K562 (cell line): ENCODE results near the gene ARFGEF2. TPM values are rescaled to one million over a fixed set of nuclear protein-coding genes. Genes with fewer than 3 reads are reported as not detected.
"Not testable (repeated sequence)": the region's sequence is repeated elsewhere in the genome, so short reads cannot be mapped to it uniquely, and the experiment has no call there.

Experiments used
- ATAC-seq: fragments of 200-7000 bp; cut with Tn5 transposase; 3 replicates; pipeline ENCODE4 v1.9.1; 2020; ENCODE audit warnings: moderate library complexity
- BruUV-seq: library from RNA; stranded (reverse); fragments of 400-500 nt; replicated peaks from 2 replicates; lab custom pipeline; 2021; lab: Mats Ljungman, UMichigan
- CTCF ChIA-PET: fragments of 300-600 bp; formaldehyde crosslinking; extraction: SDS; loops from one replicate; lab custom pipeline; 2021; ENCODE audit warnings: low intra/inter-chr PET ratio; lab: Yijun Ruan, JAX
- POLR2A ChIA-PET: fragments of 300-600, 350-650 bp; sonication (Branson Sonifier 250); formaldehyde crosslinking; extraction: SDS; loops from one replicate; lab custom pipeline; 2021; ENCODE audit warnings: antibody characterized with exemption, inconsistent platforms; lab: Yijun Ruan, JAX
- DNase-seq, 4 experiments: peaks; one replicate each; pipeline versions ENCODE4 v3.0.0 to v3.0.0-alpha.2; 2011 to 2018; ENCODE audit warnings: low spot score in 3 of 4, mixed read lengths in 3 of 4; ENCODE audit errors: extremely low read depth in 1 of 4
- FAIRE-seq: peaks from 2 replicates; lab custom pipeline; 2011; peaks lifted over from hg19 to GRCh38; lab: Jason Lieb, UNC
- H2AFZ ChIP-seq: 2 replicates; pipeline ENCODE4 v1.6.0; 2011; ENCODE audit warnings: low read depth, low read length, control low read depth, inconsistent platforms
- H3K27ac ChIP-seq: fragments of 200-600 bp; 3 replicates; pipeline ENCODE4 v1.8.0; 2011; ENCODE audit warnings: low read depth, mild to moderate bottlenecking, control low read depth, inconsistent platforms, low read length, moderate library complexity, mixed read lengths; ENCODE audit errors: extremely low read depth
- H3K27me3 ChIP-seq, 2 experiments: fragments of 300-600 bp in 1 of 2; 2 replicates in 1 of 2; 3 replicates in 1 of 2; pipeline versions ENCODE4 v1.6.0 to v1.8.0; 2011; ENCODE audit warnings: inconsistent platforms in 2 of 2, low read length in 2 of 2, mild to moderate bottlenecking in 1 of 2, mixed read lengths in 1 of 2, moderate library complexity in 1 of 2; ENCODE audit not compliant: control insufficient read depth in 2 of 2, insufficient read depth in 2 of 2
- H3K36me3 ChIP-seq: fragments of 300-600 bp; 3 replicates; pipeline ENCODE4 v1.8.0; 2011; ENCODE audit warnings: mild to moderate bottlenecking, low read length, inconsistent platforms; ENCODE audit not compliant: control insufficient read depth, insufficient read depth
- H3K4me1 ChIP-seq, 2 experiments: fragments of 200-600 bp in 1 of 2; replicated peaks in 1 of 2; 2 replicates in 1 of 2; 3 replicates in 1 of 2; pipeline versions ENCODE4 v1.5.1 to v1.8.0; 2011; ENCODE audit warnings: inconsistent platforms in 2 of 2, low read length in 2 of 2, mild to moderate bottlenecking in 1 of 2, mixed read lengths in 1 of 2, moderate library complexity in 1 of 2; ENCODE audit not compliant: control insufficient read depth in 2 of 2, insufficient read depth in 2 of 2
- H3K4me2 ChIP-seq: 2 replicates; pipeline ENCODE4 v1.6.1; 2011; ENCODE audit warnings: low read length, control low read depth, inconsistent platforms, mixed read lengths; ENCODE audit not compliant: insufficient read depth
- H3K4me3 ChIP-seq: fragments of 200-600 bp; sonication (generic), shearing (Covaris generic); 2 replicates; pipeline ENCODE4 v1.5.1; 2016; ENCODE audit warnings: control low read depth, inconsistent platforms
- H3K79me2 ChIP-seq: fragments of 200-600 bp; 3 replicates; pipeline ENCODE4 v1.8.0; 2011; ENCODE audit warnings: low read length, inconsistent platforms; ENCODE audit not compliant: control insufficient read depth, insufficient read depth
- H3K9ac ChIP-seq, 2 experiments: 2 replicates each; pipeline versions ENCODE4 v1.6.0 to v1.6.1; 2011; ENCODE audit warnings: low read depth in 2 of 2, low read length in 2 of 2, control low read depth in 1 of 2, inconsistent platforms in 1 of 2, mild to moderate bottlenecking in 1 of 2, mixed read lengths in 1 of 2; ENCODE audit not compliant: insufficient read depth in 1 of 2
- H3K9me1 ChIP-seq: one replicate; pipeline ENCODE4 v1.6.0; 2011; ENCODE audit warnings: inconsistent platforms, mild to moderate bottlenecking, low read length, moderate library complexity; ENCODE audit not compliant: control insufficient read depth, insufficient read depth
- H3K9me3 ChIP-seq: replicated peaks from 2 replicates; pipeline ENCODE4 v1.5.1; 2011; ENCODE audit warnings: low read depth, low read length, inconsistent platforms; ENCODE audit not compliant: control insufficient read depth, insufficient read depth
- H4K20me1 ChIP-seq: replicated peaks from 2 replicates; pipeline ENCODE4 v1.6.1; 2011; ENCODE audit warnings: low read length, inconsistent platforms, mixed read lengths; ENCODE audit not compliant: control insufficient read depth, insufficient read depth
- ZNF512 ChIP-seq: IDR thresholded peaks from 2 replicates; pipeline ENCODE4 v1.6.1; 2016; ENCODE audit warnings: missing genetic modification characterization, missing compliant biosample characterization
- WGBS: fragments of 100-300 bp; shearing (Covaris generic); methylation state at CpG from one replicate; pipeline ENCODE4 v1.1.6; 2016; ENCODE audit warnings: low coverage, mixed read lengths; ENCODE audit not compliant: insufficient coverage; ENCODE audit errors: missing lambda C conversion rate; 5-methylcytosine and 5-hydroxymethylcytosine counted together
- in situ Hi-C: fragments of 300-500 bp; cut with MboI; formaldehyde crosslinking; loops from 4 replicates; pipeline ENCODE4 v1.15.0; 2018; ENCODE audit warnings: inconsistent platforms, mixed read lengths
- intact Hi-C: fragments of 100-400 bp; cut with micrococcal nuclease; formaldehyde crosslinking; loops from 2 replicates; pipeline ENCODE4 v1.14.2; 2022
- polyA plus RNA-seq, 8 experiments: library from polyadenylated mRNA; depleted of rRNA in 4 of 8; stranded (reverse) in 5 of 8; unstranded in 3 of 8; fragments of >200 nt; fragmentation: Nextera tagmentation in 2 of 8; fragmentation: Illumina TruSeq in 1 of 8; extraction: Ambion mirVana in 2 of 8; extraction: Trizol in 1 of 8; gene quantifications; 2 replicates each; pipeline versions ENCODE4 v1.2.1 to v1.2.3, GENCODE V29; 2011 to 2014; ENCODE audit warnings: inconsistent platforms in 1 of 8, missing spikeins in 1 of 8
- total RNA-seq, 7 experiments: library from RNA; depleted of rRNA in 6 of 7; stranded (reverse); fragments of >200 nt in 6 of 7; fragmentation: Illumina TruSeq in 2 of 7; extraction: Trizol in 2 of 7; gene quantifications; 2 replicates each; pipeline versions ENCODE4 v1.2.1 to v1.2.3, GENCODE V29; 2011 to 2021; ENCODE audit warnings: low replicate concordance in 1 of 7

The ARFGEF2 gene
- total and polyA plus RNA-seq, 9 of the 15 experiments (the other 6 are each of a cell fraction or from before 2014, with no cell fraction given), result 4.2 to 18.8 (median 13.7) TPM

- Histone ChIP-seq H3K27me3 (peaks cover 3 to 13% of the 10 kb centered on the region in 2 experiments; a peak in 1 of 5 replicates), H2AFZ (peak overlapping the region; percentile 84), H3K79me2 (peaks cover 17% of the 10 kb centered on the region)
- WGBS, result 33% methylated on average over 3 of the region's 6 CpGs
- POLR2A ChIA-PET, result interaction anchor here (1.3 kb wide), 1 partner anchor 157 kb away, joined by 4 read pairs; no protein-coding TSS in a partner anchor
- intact Hi-C loops, H3K9me3 ChIP-seq, H3K9me1 ChIP-seq, ATAC-seq, FAIRE-seq, H3K4me3 ChIP-seq, H3K4me1 ChIP-seq, H3K36me3 ChIP-seq, H3K27ac ChIP-seq, H4K20me1 ChIP-seq, in situ Hi-C loops, DNase-seq: not testable (repeated sequence)
- 0 out of 2 replicates have a peak, but pooled peaks have one; percentile 10 for TF ChIP-seq ZNF512 (tag)
- TF ChIP-seq, all 486 proteins: peak for 1; not testable (repeated sequence) for 485
- BruUV-seq, H3K9ac ChIP-seq: not testable (repeated sequence)
- CTCF ChIA-PET, result interaction anchor here (0.6 kb wide), 1 partner anchor 188 kb away, joined by 3 read pairs; no protein-coding TSS in a partner anchor
- H3K4me2 ChIP-seq, result peak overlapping the region; percentile 78; the same call in 1 of the 2 replicates
Observed at GRCh38 chr20:48888517-48888916, 33.0 kb upstream of the ARFGEF2 start.
